ENCODE results near the gene DHRSX. TPM values are rescaled to one million over a fixed set of nuclear protein-coding genes. Genes with fewer than 3 reads are reported as not detected.

Gene DHRSX
- total and polyA plus RNA-seq, 2 donors (not counting 1 experiment from before 2014, with no cell fraction given), result 18.8 to 39.0 TPM

DNA sequence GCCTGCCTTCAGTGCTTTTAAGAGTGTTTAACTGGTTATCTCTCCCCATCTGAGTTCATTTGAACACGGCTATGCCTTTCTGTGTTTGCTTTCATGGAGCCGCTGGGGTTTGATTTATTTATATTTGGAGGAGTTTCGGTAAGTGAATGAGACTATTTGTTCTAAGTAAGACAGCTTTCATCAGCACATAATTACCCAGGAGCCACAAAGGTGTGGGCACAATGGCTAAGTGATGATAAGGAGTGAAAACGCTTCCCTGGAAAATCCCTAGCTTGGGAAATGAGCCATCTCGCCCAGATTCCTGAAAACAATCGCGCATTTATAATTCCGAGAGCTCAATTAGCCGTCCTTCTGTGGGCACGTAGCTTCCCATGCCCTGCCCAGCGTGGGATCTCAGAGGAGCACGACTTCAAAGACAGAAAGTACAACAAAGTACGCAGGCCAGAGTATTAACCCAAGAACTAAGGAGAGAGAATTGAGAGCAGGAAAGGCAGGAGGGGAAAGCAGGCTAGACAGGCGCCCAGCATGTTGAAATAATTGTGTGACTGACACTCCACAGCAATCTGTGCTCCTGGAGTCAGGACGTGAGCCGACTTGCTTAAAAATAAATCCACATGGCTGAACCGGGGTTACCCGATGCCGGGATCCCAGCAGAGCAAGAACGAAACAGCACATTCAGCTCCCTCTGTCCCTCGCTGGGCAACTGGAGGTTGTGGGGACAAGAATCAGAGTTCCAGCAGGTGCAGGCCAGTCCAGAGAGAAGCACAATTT lies 99.0 kb downstream of the DHRSX start:
- CTCF ChIA-PET, result no interaction called here
- Mint-ChIP-seq H3K27me3 (no peaks in the 10 kb centered on the region), H3K4me1 (no peaks in the 10 kb centered on the region), H3K4me3 (no peak overlapping the region), H3K27ac (no peak overlapping the region), H3K9me3 (ENCODE audit: insufficient read depth) (peaks cover under 1% of the 10 kb centered on the region)
- H3K79me2 ChIP-seq (ENCODE audit: control insufficient read depth, insufficient read depth, low read length), result peaks cover 7% of the 10 kb centered on the region
- H3K27me3 ChIP-seq (replicated peaks in 1 of 4; ENCODE audit: control extremely low read depth in 1 of 4, control insufficient read depth in 3 of 4, insufficient read depth in 4 of 4, low read length in 3 of 4), result no peaks in the 10 kb centered on the region
- no peak overlapping the region for H2AFZ ChIP-seq (ENCODE audit: insufficient read depth, low read depth, low read length, poor library complexity, severe bottlenecking)
- intact Hi-C loops (cut with micrococcal nuclease), result no loop called here
- H3K4me1 ChIP-seq (ENCODE audit: control insufficient read depth in 2 of 2, insufficient read depth in 2 of 2, low read length in 2 of 2), result no peaks in the 10 kb centered on the region
- H4K20me1 ChIP-seq (ENCODE audit: control insufficient read depth, insufficient read depth, low read length, poor library complexity, severe bottlenecking), result no peaks in the 10 kb centered on the region
- ATAC-seq (ENCODE audit: low read depth) (no peak), DNase-seq (no peak)
- 94% methylated on average over 18 of the region's 21 CpGs for WGBS (ENCODE audit: insufficient coverage)
- POLR2A ChIA-PET, result no interaction called here
- peaks cover under 1 to 19% of the 10 kb centered on the region in 2 experiments for H3K36me3 ChIP-seq (replicated peaks in 1 of 2; ENCODE audit: control extremely low read depth in 1 of 2, control insufficient read depth in 1 of 2, extremely low read depth in 1 of 2, insufficient read depth in 2 of 2, low read length in 1 of 2)
- H3K27ac ChIP-seq (ENCODE audit: low read length in 2 of 2), result no peak overlapping the region
- peaks cover under 1 to 6% (median 1%) of the 10 kb centered on the region in 3 donors for H3K9me3 ChIP-seq (ENCODE audit: control extremely low read depth in 1 of 3, control insufficient read depth in 2 of 3, insufficient read depth in 1 of 3, low read length in 2 of 3)
- H3K9ac ChIP-seq (ENCODE audit: low read length), result no peak overlapping the region
- no peak overlapping the region for H3K4me2 ChIP-seq (replicated peaks; ENCODE audit: low read depth, low read length, poor library complexity, severe bottlenecking)
- H3K4me3 ChIP-seq (ENCODE audit: control extremely low read depth in 1 of 5, extremely low read depth in 1 of 5, insufficient read depth in 1 of 5, low read depth in 2 of 5, low read length in 4 of 5), result no peak overlapping the region
- TF ChIP-seq EZH2 (IDR thresholded peaks at IDR 0.05; ENCODE audit: borderline replicate concordance, insufficient read depth, low read depth, low read length, poor library complexity, severe bottlenecking) (no peak), CTCF (IDR thresholded peaks at IDR 0.05) (no peak)

GRCh38 chrX:2401201-2401589 lies 99.6 kb downstream of the DHRSX start:
- WGBS (ENCODE audit: insufficient coverage), result 100% methylated on average over 2 of the region's 9 CpGs
- Mint-ChIP-seq H3K9me3 (ENCODE audit: insufficient read depth) (no peaks in the 10 kb centered on the region), H3K27ac (no peak overlapping the region), H3K27me3 (no peaks in the 10 kb centered on the region), H3K4me1 (no peaks in the 10 kb centered on the region), H3K4me3 (no peak overlapping the region)
- Histone ChIP-seq H3K9me3 (ENCODE audit: control extremely low read depth in 1 of 3, control insufficient read depth in 2 of 3, insufficient read depth in 1 of 3, low read length in 2 of 3) (peaks cover 0 to 2% (median 0%) of the 10 kb centered on the region in 3 donors), H3K9ac (ENCODE audit: low read length) (no peak overlapping the region), H3K79me2 (ENCODE audit: control insufficient read depth, insufficient read depth, low read length) (peaks cover 7% of the 10 kb centered on the region), H3K4me2 (replicated peaks; ENCODE audit: low read depth, low read length, poor library complexity, severe bottlenecking) (no peak overlapping the region), H3K4me1 (ENCODE audit: control insufficient read depth in 2 of 2, insufficient read depth in 2 of 2, low read length in 2 of 2) (no peaks in the 10 kb centered on the region), H2AFZ (ENCODE audit: insufficient read depth, low read depth, low read length, poor library complexity, severe bottlenecking) (no peak overlapping the region), H3K27ac (ENCODE audit: low read length in 2 of 2) (no peak overlapping the region), H3K27me3 (replicated peaks in 1 of 4; ENCODE audit: control extremely low read depth in 1 of 4, control insufficient read depth in 3 of 4, insufficient read depth in 4 of 4, low read length in 3 of 4) (no peaks in the 10 kb centered on the region), H4K20me1 (ENCODE audit: control insufficient read depth, insufficient read depth, low read length, poor library complexity, severe bottlenecking) (no peaks in the 10 kb centered on the region), H3K4me3 (ENCODE audit: control extremely low read depth in 1 of 5, extremely low read depth in 1 of 5, insufficient read depth in 1 of 5, low read depth in 2 of 5, low read length in 4 of 5) (no peak overlapping the region), H3K36me3 (replicated peaks in 1 of 2; ENCODE audit: control extremely low read depth in 1 of 2, control insufficient read depth in 1 of 2, extremely low read depth in 1 of 2, insufficient read depth in 2 of 2, low read length in 1 of 2) (peaks cover 0 to 15% of the 10 kb centered on the region in 2 experiments)
- TF ChIP-seq EZH2 (IDR thresholded peaks at IDR 0.05; ENCODE audit: borderline replicate concordance, insufficient read depth, low read depth, low read length, poor library complexity, severe bottlenecking) (no peak), CTCF (IDR thresholded peaks at IDR 0.05) (no peak)
- CTCF ChIA-PET, result no interaction called here
- POLR2A ChIA-PET, result no interaction called here
- intact Hi-C loops (cut with micrococcal nuclease), result no loop called here
- no peak for DNase-seq
- ATAC-seq (ENCODE audit: low read depth), result no peak
